ENCODE data around the gene VAV3. TPM values are rescaled to one million over a fixed set of nuclear protein-coding genes. Genes with fewer than 3 reads are reported as not detected.

VAV3 gene
- total RNA-seq, 1 experiment from 2014 or later, result 10.0 TPM

GRCh38 chr1:107771377-107771776 is 193.6 kb downstream of the VAV3 start (continued):
- no peak for TF ChIP-seq AFF4 (CRISPR knock-in tag; IDR thresholded peaks at IDR 0.05; ENCODE audit: borderline replicate concordance)
- TF ChIP-seq, protein P1, sequence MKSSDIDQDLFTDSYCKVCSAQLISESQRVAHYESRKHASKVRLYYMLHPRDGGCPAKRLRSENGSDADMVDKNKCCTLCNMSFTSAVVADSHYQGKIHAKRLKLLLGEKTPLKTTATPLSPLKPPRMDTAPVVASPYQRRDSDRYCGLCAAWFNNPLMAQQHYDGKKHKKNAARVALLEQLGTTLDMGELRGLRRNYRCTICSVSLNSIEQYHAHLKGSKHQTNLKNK (CRISPR knock-in tag; IDR thresholded peaks at IDR 0.05), result no peak
- no peak for TF ChIP-seq CTCF (IDR thresholded peaks at IDR 0.05)

DNA sequence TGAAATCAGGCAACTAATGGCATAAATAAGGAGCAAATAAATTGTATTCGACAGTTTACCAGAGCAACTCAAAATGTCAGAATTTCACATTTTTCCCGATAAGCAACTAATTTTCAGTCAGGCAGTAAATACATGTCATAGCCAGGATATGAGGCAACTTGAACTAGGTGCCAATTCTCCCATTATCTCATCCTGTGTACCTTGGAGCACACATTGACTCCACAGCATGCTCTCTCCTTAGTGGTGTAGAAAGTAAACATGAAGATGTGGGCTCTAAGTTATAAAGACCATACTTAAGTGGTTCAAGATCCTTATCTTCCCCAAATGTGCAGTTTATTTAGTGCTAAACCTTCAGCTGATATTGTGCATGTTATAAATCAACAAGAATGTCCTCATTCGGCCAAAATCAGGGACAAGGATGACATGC is 197.8 kb downstream of the VAV3 start:
- H3K9me3 Mint-ChIP-seq, result no peaks in the 10 kb centered on the region
- H3K27ac Mint-ChIP-seq, result no peak overlapping the region
- POLR2A ChIA-PET, result no interaction called here
- H3K27me3 Mint-ChIP-seq (ENCODE audit: low read depth), result no peaks in the 10 kb centered on the region
- CTCF ChIA-PET, result interaction anchor here (1.1 kb wide), 1 partner anchor 334 kb away, joined by 3 read pairs; no protein-coding TSS in a partner anchor
- no peak overlapping the region for H3K4me3 Mint-ChIP-seq
- no peak for DNase-seq (ENCODE audit: low spot score)
- H3K36me3 Mint-ChIP-seq, result 0 out of 2 replicates have a peak, but pooled peaks cover 4% of the 10 kb centered on the region
- H3K4me1 Mint-ChIP-seq, result peaks cover 26% of the 10 kb centered on the region
- ATAC-seq, result no peak
- TF ChIP-seq FOXK1 (CRISPR knock-in tag; IDR thresholded peaks at IDR 0.05), result no peak
- no peak for TF ChIP-seq SMAD3 (CRISPR knock-in tag; IDR thresholded peaks at IDR 0.05; ENCODE audit: borderline replicate concordance)
- no peak for TF ChIP-seq ZNF232 (CRISPR knock-in tag; IDR thresholded peaks at IDR 0.05)
- TF ChIP-seq JAZF1 (CRISPR knock-in tag; IDR thresholded peaks at IDR 0.05), result no peak
- no peak for TF ChIP-seq MXD4 (CRISPR knock-in tag; IDR thresholded peaks at IDR 0.05; ENCODE audit: borderline replicate concordance)
- TF ChIP-seq RELA (CRISPR knock-in tag; IDR thresholded peaks at IDR 0.05; ENCODE audit: borderline replicate concordance), result no peak
- TF ChIP-seq OVOL2 (CRISPR knock-in tag; IDR thresholded peaks at IDR 0.05; ENCODE audit: borderline replicate concordance), result no peak
- no peak for TF ChIP-seq ZNF671 (CRISPR knock-in tag; IDR thresholded peaks at IDR 0.05)
- no peak for TF ChIP-seq NFATC4 (CRISPR knock-in tag; IDR thresholded peaks at IDR 0.05)
- TF ChIP-seq, protein P2, sequence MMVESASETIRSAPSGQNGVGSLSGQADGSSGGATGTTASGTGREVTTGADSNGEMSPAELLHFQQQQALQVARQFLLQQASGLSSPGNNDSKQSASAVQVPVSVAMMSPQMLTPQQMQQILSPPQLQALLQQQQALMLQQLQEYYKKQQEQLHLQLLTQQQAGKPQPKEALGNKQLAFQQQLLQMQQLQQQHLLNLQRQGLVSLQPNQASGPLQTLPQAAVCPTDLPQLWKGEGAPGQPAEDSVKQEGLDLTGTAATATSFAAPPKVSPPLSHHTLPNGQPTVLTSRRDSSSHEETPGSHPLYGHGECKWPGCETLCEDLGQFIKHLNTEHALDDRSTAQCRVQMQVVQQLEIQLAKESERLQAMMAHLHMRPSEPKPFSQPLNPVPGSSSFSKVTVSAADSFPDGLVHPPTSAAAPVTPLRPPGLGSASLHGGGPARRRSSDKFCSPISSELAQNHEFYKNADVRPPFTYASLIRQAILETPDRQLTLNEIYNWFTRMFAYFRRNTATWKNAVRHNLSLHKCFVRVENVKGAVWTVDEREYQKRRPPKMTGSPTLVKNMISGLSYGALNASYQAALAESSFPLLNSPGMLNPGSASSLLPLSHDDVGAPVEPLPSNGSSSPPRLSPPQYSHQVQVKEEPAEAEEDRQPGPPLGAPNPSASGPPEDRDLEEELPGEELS (CRISPR knock-in tag; IDR thresholded peaks at IDR 0.05), result no peak
- TF ChIP-seq EMX1 (CRISPR knock-in tag; IDR thresholded peaks at IDR 0.05), result no peak
- TF ChIP-seq RORB (CRISPR knock-in tag; IDR thresholded peaks at IDR 0.05), result no peak
- no peak for TF ChIP-seq GTF2I (CRISPR knock-in tag; conservative IDR thresholded peaks at IDR 0.05)
- TF ChIP-seq AFF4 (CRISPR knock-in tag; IDR thresholded peaks at IDR 0.05; ENCODE audit: borderline replicate concordance), result no peak
- no peak for TF ChIP-seq ZNF425 (CRISPR knock-in tag; conservative IDR thresholded peaks at IDR 0.05)
- TF ChIP-seq, protein P3, sequence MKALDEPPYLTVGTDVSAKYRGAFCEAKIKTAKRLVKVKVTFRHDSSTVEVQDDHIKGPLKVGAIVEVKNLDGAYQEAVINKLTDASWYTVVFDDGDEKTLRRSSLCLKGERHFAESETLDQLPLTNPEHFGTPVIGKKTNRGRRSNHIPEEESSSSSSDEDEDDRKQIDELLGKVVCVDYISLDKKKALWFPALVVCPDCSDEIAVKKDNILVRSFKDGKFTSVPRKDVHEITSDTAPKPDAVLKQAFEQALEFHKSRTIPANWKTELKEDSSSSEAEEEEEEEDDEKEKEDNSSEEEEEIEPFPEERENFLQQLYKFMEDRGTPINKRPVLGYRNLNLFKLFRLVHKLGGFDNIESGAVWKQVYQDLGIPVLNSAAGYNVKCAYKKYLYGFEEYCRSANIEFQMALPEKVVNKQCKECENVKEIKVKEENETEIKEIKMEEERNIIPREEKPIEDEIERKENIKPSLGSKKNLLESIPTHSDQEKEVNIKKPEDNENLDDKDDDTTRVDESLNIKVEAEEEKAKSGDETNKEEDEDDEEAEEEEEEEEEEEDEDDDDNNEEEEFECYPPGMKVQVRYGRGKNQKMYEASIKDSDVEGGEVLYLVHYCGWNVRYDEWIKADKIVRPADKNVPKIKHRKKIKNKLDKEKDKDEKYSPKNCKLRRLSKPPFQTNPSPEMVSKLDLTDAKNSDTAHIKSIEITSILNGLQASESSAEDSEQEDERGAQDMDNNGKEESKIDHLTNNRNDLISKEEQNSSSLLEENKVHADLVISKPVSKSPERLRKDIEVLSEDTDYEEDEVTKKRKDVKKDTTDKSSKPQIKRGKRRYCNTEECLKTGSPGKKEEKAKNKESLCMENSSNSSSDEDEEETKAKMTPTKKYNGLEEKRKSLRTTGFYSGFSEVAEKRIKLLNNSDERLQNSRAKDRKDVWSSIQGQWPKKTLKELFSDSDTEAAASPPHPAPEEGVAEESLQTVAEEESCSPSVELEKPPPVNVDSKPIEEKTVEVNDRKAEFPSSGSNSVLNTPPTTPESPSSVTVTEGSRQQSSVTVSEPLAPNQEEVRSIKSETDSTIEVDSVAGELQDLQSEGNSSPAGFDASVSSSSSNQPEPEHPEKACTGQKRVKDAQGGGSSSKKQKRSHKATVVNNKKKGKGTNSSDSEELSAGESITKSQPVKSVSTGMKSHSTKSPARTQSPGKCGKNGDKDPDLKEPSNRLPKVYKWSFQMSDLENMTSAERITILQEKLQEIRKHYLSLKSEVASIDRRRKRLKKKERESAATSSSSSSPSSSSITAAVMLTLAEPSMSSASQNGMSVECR (CRISPR knock-in tag; IDR thresholded peaks at IDR 0.05; ENCODE audit: borderline replicate concordance), result no peak

Data from WTC11 (cell line).